Amniotic stem cell (primary cell): Measurements from ENCODE around the gene UNC93B1.
"Not testable (repeated sequence)": the region's sequence is repeated elsewhere in the genome, so short reads cannot be mapped to it uniquely, and the experiment has no call there.

ENCODE experiments used
- DNase-seq: peaks from one replicate; lab custom pipeline; 2025; lab: John Stamatoyannopoulos, UW

Gene UNC93B1

DNA sequence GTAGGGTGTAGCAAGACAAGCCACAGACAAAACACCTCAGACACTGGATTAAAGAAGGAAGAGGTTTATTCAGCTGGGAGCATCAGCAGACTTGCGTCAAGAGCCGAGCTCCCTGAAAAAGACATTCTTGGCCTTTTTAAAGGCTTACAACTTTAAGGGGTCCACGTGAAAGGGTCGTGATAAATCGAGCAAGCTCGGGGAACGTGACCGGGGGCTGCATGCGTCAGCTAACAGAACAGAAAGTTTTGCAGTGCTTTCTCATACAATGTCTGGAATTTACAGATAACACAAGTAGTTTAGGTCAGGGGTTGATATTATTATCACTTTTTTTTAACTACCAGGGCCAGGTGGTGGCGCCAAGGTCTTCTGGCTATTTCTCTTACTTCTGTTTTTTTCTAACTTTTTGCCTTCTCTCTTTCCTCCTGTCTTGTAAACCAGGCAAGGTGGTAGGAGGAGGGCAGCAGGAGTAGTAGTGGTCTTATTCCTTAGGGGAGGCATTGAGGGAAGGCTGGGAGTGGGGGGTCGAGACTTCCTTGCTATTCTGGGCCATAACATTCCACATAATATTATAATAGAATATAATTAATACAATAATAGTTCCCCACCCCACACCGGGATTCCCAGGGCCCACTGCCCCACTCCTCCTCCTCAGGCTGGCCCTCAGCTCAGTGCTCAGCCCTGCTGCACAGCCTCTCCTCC, 5.6 kb upstream of the UNC93B1 start:
- no peak for DNase-seq

DNA sequence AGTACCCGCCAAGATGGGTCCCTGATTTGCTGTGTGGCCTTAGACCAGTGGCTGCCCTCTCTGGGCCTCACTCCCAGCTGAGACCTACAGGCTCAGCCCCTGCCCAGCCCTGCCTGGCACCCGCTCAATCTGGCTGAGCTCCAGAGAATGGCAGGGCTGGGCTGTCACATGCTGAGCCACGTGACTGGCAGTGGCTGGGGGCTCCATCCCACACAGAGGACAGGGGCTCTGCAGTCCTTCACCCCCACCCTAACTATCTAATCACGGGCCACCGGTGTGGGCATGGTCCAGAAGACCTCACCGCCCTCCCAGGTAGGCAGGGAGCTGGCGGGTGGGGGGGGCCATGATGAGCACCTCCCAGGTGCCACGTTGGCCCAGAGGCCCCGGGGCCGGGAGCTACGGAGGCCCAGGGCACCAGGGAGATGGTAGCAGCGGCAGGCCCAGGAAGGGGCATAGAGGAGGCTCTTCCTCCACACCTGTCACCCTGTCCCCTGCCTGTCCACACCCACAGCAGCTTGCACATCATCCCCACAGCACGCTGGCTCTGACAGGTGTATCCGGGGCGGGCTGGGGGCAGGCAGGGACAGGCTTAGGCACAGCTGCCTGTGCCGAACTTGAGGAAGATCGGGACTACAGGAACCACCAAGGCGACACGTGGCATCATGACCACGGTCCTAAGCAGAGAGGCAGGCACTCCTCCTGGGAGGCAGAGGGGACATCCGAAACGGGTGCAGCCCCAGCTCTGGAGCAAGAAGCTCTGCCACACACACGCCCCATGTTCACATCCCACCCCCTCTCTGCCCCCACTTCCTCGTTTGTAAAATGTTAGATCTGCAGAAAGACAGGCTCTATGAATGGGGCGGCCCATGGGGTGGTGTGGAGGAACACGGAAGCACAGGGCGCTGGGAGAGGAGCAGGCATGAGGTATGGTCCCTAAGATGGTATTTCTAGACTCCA, 4.8 kb upstream of the UNC93B1 start:
- no peak for DNase-seq

DNA sequence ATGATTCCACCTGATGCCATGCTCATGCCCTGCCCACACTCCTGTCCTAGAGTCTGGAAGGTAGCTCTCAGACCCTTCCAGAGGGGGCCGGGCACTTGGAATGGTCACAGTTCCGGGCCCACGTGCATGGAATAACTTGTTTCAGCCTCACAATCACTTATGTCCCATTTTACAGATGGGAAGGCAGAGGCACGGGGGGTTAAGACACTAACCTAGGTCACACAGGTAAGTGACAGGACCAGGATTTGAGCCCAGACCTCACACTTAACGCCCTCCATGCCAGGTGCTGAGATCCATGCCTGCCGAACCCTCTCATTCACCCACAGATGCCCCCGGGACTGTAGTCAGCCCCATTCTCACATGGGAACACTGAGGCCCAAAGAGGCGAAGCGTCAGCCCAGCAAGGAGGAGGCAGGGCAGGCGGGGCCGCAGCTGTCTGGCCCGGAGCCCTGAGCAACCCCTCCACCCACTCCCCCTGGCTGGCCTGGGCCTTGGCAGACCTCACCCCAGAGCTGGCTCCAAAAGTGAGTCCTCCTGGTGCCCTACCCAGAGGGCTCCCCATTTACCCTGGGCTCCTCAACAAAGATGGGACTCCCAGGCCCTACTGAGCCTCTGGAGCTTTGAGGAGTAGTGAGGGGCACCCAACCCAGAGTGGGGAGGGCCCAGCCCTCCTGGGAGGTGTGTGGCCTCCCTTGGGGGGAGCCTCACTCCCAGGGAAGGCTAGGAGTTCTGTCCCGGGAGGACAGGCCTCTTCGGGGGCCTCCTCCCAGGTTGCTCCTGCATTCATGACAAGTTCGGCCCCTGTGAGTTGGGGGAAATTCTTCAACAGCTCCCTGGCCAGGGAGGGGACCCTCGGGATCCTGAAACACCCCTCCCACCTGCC, 3.8 kb upstream of the UNC93B1 start:
- no peak for DNase-seq

DNA sequence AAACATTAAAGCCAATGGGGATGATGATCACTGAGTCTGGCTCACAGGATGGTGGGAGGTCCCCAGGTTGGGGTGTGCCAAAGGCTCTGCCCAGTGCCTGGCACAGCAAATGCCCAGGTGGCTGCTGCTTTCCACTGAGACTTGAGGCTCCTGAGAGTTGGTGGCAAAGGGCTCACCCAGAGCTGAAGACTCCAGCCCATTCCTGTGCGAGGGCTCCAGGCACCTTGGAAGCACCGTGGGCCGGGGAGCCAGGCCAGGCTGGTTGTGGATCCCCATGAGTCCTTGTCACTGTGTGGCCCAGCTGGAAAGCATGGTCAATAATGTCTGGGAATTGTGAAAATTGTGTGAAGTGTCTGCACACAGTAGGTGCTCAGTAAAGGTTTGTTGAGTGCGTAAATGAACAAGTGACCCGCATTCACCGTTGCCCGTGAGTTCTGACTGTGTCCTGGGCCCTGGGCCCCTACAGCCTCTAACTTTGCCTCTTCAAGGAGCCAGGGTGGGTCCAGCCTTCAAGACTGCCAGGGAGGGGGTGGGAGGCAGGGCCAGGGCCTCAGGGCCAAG, 2.8 kb upstream of the UNC93B1 start:
- DNase-seq: no peak

DNA sequence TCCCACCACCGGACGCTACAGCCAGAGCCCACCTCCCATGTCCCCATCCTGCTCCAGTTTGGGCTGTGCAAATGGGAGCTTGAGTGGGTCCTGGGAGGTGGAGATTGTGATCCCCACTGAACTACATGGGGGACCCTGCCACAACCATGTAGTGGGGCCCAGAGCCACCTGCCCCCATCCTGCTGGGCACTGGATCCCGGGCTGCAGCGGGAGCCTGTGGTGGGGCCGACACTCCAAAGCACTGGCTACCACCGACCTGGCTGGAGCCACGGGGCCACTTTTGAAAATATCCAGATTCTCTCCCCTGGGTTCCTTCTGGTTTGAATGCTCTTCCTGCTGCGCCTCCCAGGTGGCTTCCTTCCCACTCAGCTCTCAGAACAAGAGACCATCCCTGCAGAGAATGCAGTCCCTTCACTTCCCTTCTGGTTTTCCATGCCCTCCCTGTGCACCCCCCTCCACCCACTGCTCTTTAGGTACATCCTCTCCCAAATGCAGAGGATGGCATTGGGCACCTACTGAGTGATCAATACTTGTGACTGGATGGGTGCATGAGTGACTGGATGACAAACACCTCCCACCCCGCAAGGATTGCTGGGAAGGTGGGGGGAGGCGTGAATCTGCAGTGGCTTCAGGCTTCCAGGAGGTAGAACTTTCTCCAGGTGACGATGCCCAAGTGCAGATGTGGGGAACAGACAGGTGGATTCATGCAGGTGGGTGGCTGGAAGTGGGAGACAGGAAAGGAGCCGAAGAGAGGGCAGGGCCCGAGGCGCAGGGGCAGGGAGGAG, 846 bp upstream of the UNC93B1 start:
- no peak for DNase-seq

DNA sequence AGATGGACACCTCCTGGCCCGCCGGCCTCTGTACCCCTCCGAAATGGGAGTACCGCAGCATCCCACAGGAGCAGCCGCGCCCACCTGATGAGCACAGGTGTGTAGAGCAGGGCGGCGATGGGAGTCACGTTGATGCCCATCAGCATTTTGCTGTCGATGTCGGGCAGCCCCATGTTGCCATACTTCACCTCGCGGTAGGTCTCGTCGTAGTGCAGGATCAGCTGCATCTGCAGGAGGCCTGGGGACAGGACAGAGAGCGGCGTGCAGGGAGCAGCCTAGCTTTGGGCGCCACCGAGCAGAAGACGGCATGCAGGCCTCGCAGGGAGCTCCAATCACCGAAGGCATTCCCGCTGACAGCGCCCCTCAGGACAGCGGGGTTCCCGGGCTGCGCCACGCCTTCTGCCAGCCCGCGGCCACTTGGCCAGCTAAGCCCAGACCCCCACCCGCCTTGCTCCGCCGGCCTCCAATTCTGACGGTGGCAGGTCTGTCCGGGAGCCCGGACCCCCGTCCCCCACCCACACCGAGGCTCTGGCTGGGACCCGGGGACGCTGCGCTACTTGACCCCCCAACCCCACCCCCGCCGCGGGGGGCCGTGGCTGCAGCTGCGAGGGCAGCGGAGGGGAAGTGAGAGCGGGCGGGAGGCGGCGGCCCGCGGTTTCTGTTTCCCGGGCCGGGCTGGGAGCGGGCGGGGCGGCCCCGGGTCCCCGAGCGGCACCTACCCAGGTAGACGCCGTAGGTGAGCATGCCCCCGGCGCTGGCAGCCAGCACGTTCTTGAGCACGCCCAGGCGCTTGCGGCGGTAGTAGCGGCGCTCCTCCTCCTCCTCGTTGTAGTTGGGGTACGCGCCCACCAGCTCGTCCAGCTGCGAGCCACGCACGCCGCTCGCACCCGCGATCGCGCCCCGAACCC, 705 bp downstream of the UNC93B1 start:
- no peak for DNase-seq

DNA sequence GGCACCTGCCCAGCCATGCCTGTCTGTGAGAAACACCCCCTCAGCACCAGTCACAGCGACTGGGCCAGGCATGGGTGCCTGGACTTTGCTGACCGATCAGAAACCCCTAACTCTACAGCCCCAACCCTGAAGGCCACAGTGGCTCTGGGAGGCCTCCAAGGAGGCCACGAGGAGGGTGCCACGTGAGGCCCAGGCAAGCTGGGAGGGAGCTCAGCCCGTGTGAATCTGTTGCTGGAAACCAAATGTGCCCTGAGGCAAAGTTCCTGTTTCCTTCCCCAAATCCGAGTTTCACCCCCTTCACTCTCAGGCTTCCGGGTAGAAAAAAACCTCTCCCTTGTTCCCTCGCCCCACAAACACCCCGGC, 1.3 kb downstream of the UNC93B1 start:
- DNase-seq: no peak

DNA sequence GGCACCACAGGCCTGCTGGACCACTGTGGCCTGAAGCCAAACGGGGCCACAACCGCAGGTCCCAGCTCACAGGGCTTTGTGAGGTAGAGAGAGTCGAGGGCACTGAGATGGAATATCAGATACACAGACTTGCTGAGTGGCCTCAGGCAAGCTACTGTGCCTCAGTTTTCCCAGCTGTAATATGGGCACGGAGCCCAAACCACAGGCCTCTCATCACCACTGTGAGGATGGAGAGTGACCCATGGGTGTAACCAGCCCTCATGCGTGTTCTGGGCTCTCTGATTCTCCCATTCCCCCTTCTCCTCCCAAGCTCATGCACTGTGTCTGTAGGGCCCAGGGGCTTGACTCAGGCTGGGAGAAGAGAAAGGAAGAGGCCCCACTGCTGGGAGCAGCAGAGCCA, 4.2 kb downstream of the UNC93B1 start:
- DNase-seq: no peak

DNA sequence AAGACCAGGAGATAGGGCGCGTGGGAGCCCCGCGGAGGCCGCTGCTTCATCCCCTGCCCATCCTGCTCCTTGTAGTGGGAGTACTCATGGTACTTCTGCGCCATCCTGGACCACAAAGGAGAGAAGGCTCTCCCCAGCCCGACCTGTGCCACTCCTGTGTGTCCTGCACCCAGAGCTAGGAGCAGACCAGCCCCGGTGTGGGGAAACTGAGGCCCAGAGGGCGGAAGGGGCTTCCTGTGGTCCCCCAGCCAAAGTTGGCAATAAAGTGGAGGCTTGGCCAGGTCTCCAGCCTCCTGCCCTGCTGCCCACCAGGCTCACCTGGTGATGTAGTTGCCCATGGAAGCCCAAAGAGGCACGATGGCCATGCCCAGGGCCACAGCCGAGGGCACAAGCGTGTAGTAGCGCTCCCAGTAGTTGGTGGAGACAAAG, 4.7 kb downstream of the UNC93B1 start:
- DNase-seq: no peak

DNA sequence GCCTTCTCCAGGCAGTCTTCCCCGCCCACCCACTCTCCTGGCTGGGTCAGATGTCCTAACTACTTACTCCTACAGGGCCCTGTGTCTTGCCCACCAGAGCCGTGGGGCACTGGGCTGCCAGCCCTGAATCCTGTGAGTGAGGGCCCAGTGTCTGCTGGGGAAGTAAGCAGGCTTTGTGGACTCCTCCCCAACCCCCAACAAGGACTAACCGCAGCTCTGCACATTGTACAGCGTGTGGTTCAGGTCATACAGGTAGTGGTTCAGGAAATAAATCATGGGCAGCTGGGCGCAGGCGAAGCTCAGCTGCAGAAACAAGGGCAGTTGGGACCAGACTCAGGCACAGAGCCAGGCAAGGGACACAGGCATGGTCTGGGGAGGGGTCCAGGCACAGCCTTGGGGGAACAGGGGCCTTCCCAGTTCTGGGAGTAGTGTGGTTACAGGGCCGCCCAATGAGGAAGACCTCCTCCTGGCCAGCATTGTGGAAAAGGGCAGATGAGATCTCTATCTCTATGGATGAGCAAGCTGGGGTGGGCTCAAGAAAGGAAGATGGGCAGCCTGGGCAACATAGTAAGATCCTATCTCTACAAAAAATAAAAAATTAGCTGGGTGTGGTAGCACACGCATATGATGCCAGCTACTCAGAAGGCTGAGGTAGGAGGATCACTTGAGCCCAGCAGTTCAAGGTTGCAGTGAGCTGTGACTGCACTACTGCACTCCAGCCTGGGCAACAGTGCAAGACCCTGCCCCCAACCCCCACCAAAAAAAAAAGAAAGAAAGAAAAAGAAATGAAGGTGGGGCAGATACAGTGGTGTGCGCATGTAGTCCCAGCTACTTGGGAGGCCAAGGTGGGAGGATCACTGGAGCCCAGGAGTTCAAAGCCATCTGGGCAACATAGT, 5.5 kb downstream of the UNC93B1 start:
- DNase-seq: no peak

DNA sequence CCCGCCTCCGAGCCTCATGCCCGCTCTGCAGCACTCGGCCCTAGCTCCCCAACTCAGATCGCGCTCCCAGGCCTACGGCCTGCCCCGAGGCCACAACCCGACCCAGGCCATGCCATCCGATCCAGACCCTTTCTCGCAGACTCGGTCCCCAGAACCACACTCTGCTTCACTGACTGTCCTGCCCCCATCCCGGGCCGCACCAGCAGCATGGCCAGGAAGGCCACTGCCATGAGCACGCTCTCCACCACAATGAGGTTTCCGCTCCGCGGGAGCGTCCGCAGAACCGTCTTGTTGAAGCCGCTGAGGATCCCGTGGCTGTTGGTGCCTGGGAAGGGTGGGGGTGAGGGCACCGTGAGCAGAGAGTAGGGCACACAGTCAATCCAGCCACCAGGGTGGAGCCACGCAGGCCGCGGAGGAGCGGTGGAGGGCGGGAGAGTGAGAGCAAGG, 6.4 kb downstream of the UNC93B1 start:
- DNase-seq: no peak

DNA sequence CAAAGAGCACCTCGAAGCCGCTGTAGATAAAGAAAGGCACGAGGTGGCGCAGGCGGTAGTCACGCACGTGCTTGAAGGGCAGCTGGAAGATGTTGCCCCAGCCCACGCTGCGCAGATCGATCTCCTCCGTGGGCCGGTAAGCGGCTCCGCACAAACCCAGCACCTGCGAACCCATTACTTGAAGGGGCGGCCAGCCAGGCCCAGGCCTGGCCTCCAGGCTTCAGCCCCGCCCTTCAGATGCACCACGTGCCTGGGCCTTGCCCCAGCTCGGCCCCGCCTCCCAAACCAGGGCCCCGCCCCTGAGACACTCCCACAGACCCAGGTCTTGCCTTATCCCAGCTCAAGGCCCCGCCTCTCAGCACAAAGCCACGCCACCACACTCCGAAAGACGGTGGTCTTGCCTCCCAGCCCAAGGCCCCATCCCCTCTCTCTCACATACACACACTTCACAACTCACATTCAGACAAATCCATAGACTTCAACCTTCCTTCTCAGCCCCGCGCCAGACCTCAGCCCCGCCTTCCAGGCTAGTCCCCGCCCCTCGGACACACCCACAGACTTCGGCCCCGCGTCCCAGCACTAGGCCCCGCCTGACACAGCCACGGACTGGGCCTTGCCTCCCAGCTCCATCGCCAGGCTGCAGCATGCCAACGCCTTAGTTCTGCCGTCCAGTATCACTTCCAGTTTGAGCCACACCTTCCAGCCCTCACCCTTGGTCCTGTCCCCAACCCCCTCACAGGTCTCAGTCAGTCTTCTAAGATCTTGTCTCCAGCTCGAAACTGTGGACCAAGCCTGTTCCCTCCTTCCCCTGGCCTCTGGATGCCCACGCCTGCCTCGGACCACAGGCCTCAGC, 7.0 kb downstream of the UNC93B1 start:
- DNase-seq: no peak

DNA sequence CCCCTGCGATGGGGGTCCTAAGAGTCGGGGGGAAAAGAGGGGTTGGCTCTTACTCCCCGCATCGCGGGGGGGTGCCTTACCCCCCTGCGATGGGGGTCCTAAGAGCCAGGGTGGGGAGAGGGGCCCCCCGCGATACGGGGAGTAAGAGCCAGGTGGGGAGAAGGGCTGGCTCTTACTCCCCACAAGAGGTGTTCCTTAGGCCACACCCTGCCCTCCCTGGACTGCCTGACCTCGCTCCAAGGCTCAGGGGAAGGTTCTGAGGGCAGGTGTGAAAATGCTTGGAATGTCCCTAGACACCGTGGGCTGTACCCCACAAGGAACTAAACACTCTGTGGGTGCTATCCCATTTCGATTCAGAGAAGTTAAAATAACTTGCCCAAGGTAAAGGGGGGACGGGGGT, 7.8 kb downstream of the UNC93B1 start:
- DNase-seq: no peak

DNA sequence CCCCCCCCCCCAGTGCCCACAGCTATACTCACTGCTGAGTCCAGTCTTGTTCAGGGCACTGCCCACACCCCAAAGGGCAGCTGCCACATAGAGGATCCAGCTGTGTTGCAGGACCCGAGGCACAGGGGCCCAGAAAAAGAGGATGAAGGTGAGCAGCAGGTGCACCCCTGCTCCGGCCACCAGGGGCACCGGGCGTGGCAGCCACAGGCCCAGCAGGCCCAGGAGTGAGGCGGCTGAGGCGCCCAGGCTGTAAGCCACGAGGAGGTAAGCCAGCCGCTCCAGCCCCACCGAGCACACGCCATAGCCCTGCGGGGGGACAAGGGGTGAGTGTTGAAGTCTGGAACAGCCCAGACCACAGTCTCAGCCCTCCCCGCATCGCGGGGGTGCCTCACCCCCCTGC, 8.3 kb downstream of the UNC93B1 start:
- DNase-seq: not testable (repeated sequence)

DNA sequence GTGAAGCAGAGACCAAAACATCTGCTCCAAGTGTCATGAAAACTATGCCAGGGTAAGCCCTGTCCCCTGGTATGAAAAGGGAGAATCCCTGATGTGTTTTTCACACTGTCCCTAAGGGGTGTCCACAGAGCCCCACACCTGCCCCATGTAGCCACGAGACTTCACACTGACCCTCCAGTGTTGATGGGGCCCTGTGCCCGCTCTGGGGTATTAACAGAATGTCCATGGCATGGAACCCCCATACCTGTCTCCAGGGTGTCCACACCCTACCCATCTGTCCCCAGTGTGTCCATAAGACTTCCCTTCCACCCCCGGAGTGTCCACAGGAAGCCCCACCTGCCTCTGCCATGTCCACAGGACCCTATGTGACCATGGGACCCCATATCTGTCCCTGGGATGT, 8.8 kb downstream of the UNC93B1 start:
- not testable (repeated sequence) for DNase-seq

DNA sequence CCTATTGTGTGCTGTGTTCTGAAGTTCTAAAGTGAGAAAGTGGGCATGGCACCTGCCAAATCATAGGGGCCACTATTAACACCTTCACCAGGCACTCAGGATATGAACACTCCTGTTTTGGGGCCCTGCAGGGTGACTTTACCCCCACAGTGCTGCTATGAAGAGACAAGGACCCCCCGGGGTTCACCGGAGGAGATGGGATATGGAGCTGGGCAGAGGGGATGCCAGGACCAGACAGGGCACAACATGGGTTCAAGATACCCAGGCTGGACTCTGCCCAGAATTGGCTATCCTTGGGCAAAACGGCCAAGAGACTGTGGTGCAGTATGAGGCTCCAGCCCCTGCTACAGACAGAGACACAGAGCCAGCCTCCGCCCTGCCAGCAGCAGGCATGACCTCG, 9.5 kb downstream of the UNC93B1 start:
- DNase-seq: not testable (repeated sequence)

DNA sequence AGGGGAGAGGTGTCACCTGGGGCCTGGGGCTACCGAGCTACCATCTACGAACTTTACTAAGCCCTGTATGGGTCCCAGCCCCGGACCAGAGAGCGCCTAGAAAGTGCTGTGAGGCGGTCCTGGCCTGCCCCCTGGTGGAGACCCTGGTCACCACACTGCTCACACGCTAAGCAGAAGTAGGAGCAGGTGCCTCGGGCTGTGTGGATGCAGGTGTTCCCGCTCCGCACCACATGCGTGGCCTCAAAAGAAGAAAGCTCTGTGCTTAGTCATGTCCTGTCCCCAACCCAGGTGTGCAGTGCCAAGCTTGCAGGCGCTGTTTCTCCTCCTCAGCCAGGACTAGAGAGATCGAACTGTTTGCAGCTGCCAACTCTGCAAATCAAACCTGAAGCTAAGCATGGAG, 10.1 kb downstream of the UNC93B1 start:
- DNase-seq: not testable (repeated sequence)
